Lower leg skin (tissue), 3 donors: ENCODE data around the gene DOCK11.

Source experiments
- POLR2A ChIP-seq, 2 donors: fragments of 450-650 bp; IDR thresholded peaks; one replicate each; pipeline ENCODE4 v1.6.1; 2016 to 2017; ENCODE audit warnings: antibody characterized with exemption in 2 of 2, mild to moderate bottlenecking in 1 of 2, moderate library complexity in 1 of 2
- TF ChIP-seq, protein P1 (sequence below), 3 donors: fragments of 450-650 bp; IDR thresholded peaks; one replicate each; pipeline ENCODE4 v1.5.1; 2016; ENCODE audit warnings: antibody characterized with exemption in 3 of 3, mild to moderate bottlenecking in 3 of 3, moderate library complexity in 2 of 3

DNA sequence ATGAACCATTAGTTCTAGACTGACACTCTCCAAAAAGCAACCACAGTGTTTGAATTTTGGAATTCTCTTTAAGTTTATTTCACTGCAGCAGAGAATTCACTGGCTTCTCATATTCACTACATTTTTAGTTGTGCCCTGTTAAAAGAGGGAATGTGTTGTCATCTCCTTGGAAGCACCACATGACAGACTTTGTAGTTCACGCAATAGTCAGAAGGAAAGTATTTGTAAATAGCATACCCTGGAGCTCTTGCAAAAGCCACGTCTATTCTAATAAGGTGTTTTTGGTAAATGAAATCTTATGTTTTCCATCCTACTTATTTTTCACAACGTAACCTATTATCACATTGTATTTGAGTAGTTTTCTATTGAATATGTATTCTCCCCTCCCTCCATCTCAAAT lies 25.8 kb downstream of the DOCK11 start:
- TF ChIP-seq, protein P1, sequence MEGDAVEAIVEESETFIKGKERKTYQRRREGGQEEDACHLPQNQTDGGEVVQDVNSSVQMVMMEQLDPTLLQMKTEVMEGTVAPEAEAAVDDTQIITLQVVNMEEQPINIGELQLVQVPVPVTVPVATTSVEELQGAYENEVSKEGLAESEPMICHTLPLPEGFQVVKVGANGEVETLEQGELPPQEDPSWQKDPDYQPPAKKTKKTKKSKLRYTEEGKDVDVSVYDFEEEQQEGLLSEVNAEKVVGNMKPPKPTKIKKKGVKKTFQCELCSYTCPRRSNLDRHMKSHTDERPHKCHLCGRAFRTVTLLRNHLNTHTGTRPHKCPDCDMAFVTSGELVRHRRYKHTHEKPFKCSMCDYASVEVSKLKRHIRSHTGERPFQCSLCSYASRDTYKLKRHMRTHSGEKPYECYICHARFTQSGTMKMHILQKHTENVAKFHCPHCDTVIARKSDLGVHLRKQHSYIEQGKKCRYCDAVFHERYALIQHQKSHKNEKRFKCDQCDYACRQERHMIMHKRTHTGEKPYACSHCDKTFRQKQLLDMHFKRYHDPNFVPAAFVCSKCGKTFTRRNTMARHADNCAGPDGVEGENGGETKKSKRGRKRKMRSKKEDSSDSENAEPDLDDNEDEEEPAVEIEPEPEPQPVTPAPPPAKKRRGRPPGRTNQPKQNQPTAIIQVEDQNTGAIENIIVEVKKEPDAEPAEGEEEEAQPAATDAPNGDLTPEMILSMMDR (IDR thresholded peaks at IDR 0.05), result no peak
- TF ChIP-seq POLR2A (IDR thresholded peaks at IDR 0.05), result no peak
